Measurements from ENCODE around the gene GIMAP8. TPM values are rescaled to one million over a fixed set of nuclear protein-coding genes. Genes with fewer than 3 reads are reported as not detected.

Gene GIMAP8
- total RNA-seq, 6 experiments from 2014 or later = not detected

DNA sequence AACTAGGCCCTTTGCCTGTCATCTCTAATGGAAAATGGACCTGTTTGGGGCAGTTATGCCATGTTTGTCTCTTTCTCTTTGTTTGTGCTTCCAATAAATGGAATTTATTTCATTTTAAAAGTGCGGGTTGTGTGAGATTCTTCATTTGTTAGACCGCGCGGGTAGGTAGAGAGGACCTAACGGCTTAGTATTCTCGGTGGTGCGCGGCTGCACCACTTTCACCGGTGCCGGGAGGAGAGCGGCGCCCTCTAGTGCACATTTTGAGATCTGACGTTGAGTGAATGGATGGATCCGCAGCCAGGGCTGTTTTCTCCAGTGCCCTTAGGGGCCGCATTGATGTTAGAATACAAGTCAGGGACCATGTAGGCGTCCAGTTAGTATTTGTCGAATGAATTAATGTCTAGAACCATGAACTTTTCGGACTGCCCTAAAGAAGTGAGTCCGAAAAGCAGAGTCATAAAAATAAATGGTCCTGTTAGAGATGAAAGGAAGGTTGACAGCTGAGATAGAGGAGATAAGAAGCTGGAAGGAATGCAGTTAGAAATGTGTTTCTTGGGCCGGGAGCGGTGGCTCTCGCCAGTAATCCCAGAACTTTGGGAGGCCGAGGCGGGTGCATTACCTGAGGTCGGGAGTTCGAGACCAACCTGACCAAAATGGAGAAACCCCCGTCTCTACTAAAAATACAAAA, 29.3 kb upstream of the GIMAP8 start:
- H3K27me3 Mint-ChIP-seq (ENCODE audit: insufficient read depth) = peaks cover 11% of the 10 kb centered on the region
- no peaks in the 10 kb centered on the region for H3K36me3 Mint-ChIP-seq (ENCODE audit: low read depth)
- H3K27ac Mint-ChIP-seq = no peak overlapping the region
- no peaks in the 10 kb centered on the region for H3K9me3 Mint-ChIP-seq
- DNase-seq = peak; percentile 65
- TF ChIP-seq, protein P1, sequence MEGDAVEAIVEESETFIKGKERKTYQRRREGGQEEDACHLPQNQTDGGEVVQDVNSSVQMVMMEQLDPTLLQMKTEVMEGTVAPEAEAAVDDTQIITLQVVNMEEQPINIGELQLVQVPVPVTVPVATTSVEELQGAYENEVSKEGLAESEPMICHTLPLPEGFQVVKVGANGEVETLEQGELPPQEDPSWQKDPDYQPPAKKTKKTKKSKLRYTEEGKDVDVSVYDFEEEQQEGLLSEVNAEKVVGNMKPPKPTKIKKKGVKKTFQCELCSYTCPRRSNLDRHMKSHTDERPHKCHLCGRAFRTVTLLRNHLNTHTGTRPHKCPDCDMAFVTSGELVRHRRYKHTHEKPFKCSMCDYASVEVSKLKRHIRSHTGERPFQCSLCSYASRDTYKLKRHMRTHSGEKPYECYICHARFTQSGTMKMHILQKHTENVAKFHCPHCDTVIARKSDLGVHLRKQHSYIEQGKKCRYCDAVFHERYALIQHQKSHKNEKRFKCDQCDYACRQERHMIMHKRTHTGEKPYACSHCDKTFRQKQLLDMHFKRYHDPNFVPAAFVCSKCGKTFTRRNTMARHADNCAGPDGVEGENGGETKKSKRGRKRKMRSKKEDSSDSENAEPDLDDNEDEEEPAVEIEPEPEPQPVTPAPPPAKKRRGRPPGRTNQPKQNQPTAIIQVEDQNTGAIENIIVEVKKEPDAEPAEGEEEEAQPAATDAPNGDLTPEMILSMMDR (IDR thresholded peaks at IDR 0.05) = peak; percentile 95
- H3K4me3 Mint-ChIP-seq = no peak overlapping the region; the same call in 1 of the 2 replicates
- peaks cover 8% of the 10 kb centered on the region for H3K4me1 Mint-ChIP-seq (ENCODE audit: low read depth)

DNA sequence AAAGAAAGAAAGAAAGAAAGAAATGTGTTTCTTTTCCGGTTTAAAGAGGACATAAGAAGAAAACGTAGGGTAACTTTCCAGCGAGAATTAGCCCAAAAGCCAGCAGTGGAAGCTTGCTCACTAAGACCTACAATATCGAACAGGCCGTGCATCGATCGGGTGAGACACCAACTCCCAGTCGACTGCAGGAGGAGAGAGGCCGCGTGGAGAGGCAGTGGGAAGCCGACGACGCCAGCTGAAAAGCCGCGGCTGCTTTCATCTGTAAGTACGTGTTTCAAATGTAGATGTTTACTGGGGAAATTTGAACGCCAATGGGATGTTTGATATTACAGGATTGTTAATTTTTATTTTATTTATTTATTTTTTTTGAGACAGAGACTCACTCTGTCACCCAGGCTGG, 28.6 kb upstream of the GIMAP8 start:
- TF ChIP-seq, protein P1 (IDR thresholded peaks at IDR 0.05) = no peak
- no peaks in the 10 kb centered on the region for H3K36me3 Mint-ChIP-seq (ENCODE audit: low read depth)
- peaks cover 8% of the 10 kb centered on the region for H3K4me1 Mint-ChIP-seq (ENCODE audit: low read depth)
- DNase-seq = no peak
- H3K9me3 Mint-ChIP-seq = no peaks in the 10 kb centered on the region
- H3K27me3 Mint-ChIP-seq (ENCODE audit: insufficient read depth) = peaks cover 11% of the 10 kb centered on the region
- H3K4me3 Mint-ChIP-seq = no peak overlapping the region
- H3K27ac Mint-ChIP-seq = no peak overlapping the region

DNA sequence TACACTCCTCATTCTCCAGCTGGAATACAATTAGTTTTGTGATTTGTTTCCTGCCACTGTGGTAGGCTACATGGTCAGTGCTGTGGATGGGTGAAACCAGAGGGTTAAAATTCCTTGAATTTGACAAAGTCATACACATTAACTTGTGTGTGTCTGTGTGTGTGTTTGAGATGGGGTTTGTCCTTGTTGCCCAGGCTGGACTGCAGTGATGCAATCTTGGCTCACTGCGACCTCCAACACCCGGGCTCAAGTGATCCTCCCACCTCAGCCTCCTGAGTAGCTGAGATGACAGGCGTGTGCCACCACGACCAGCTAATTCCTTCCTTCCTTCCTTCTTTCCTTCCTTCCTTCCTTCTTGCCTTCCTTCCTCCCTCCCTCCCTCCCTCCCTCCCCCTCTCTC, 24.8 kb upstream of the GIMAP8 start:
- Mint-ChIP-seq H3K4me3 (no peak overlapping the region), H3K27ac (no peak overlapping the region), H3K36me3 (ENCODE audit: low read depth) (no peaks in the 10 kb centered on the region), H3K4me1 (ENCODE audit: low read depth) (peaks cover 19% of the 10 kb centered on the region), H3K9me3 (no peaks in the 10 kb centered on the region), H3K27me3 (ENCODE audit: insufficient read depth) (peaks cover 7% of the 10 kb centered on the region)
- no peak for DNase-seq
- TF ChIP-seq, protein P1 (IDR thresholded peaks at IDR 0.05) = no peak

DNA sequence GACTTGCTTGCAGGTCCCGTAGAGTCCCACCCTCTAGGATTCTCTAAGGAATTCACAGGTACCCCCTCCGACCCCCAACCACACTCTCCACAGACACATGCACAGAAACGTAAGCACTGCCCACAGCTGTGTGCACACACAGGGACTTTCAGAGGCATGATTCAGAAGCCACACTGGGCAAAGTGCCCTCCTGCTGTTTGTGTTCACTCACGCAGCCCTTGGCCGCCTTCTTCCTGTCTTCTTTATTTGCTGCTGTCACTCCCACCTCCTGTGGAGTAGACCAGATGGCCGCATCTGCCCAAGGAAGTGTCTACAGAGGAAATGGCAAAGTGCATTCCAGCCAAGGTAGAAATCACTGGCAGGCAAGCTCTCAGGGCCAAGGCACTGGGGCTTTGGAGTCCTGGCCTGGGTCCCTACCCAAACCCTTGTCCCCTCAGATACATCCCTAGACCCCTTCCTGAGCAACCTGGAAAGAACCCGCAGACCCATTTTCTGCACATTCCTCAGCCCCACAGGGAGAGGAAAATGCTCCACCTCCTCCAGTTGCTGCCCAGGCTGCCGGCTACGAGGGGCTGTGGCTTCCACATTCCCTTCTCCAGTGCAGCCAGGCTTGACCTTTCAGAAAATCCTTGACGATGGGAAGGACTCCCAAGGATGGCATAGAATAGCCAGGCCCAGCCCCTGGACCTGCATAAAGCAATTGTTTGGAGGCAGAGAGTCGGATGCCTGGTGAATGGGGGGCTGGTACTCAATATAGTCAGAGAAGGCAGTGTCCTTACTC, 21.6 kb upstream of the GIMAP8 start:
- Mint-ChIP-seq H3K9me3 (no peaks in the 10 kb centered on the region), H3K4me1 (ENCODE audit: low read depth) (peaks cover 11% of the 10 kb centered on the region), H3K27ac (no peak overlapping the region), H3K27me3 (ENCODE audit: insufficient read depth) (peaks cover 10% of the 10 kb centered on the region), H3K36me3 (ENCODE audit: low read depth) (no peaks in the 10 kb centered on the region), H3K4me3 (no peak overlapping the region)
- TF ChIP-seq, protein P1 (IDR thresholded peaks at IDR 0.05) = no peak
- peak; percentile 67 for DNase-seq

DNA sequence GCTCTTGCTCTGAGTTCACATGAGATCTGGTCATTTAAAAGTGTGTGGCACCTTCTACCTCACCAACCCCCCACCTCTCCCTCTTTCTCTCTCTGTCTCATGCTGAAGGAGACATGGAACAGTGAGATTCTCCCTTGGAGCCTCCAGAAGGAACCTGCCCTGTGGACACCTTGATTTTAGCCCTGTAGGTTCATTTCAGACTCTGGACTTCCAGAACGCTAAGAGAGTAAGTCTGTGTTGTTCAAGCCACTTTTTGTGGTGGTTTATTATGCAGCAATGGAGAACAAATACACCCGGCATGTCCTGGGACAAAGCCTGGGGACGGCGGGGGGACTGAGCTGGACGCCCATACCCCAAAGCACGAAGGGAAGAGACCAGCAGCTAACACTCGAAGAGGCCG, 20.7 kb upstream of the GIMAP8 start:
- Mint-ChIP-seq H3K27ac (no peak overlapping the region), H3K27me3 (ENCODE audit: insufficient read depth) (peaks cover 10% of the 10 kb centered on the region), H3K4me1 (ENCODE audit: low read depth) (peaks cover 11% of the 10 kb centered on the region), H3K9me3 (no peaks in the 10 kb centered on the region), H3K36me3 (ENCODE audit: low read depth) (no peaks in the 10 kb centered on the region), H3K4me3 (no peak overlapping the region)
- TF ChIP-seq, protein P1 (IDR thresholded peaks at IDR 0.05) = no peak
- no peak for DNase-seq
